ENCODE data around the gene SLC28A2.

The SLC28A2 gene

GRCh38 chr15:45304711-45305110 is 52.7 kb downstream of the SLC28A2 start:
- TF ChIP-seq TAF1 (IDR thresholded peaks at IDR 0.05; ENCODE audit: borderline replicate concordance, insufficient read depth, low read length): no peak
- no peak for TF ChIP-seq POLR2AphosphoS5 (IDR thresholded peaks at IDR 0.05; ENCODE audit: low read depth, low read length)
- TF ChIP-seq SIN3A (IDR thresholded peaks at IDR 0.05; ENCODE audit: borderline replicate concordance, insufficient read depth, low read length): no peak
- no peak for TF ChIP-seq FOXP2 (optimal IDR thresholded peaks at IDR 0.05; ENCODE audit: borderline replicate concordance, extremely low read depth, extremely low read length, insufficient read depth)
- no peak for TF ChIP-seq REST (IDR thresholded peaks at IDR 0.05; ENCODE audit: insufficient read depth in 1 of 2, low read depth in 2 of 2, low read length in 2 of 2)

- TF ChIP-seq POLR2AphosphoS5 (IDR thresholded peaks at IDR 0.05; ENCODE audit: low read depth, low read length) (no peak), REST (IDR thresholded peaks at IDR 0.05; ENCODE audit: insufficient read depth in 1 of 2, low read depth in 2 of 2, low read length in 2 of 2) (no peak), SIN3A (IDR thresholded peaks at IDR 0.05; ENCODE audit: borderline replicate concordance, insufficient read depth, low read length) (no peak), TAF1 (IDR thresholded peaks at IDR 0.05; ENCODE audit: borderline replicate concordance, insufficient read depth, low read length) (no peak), FOXP2 (optimal IDR thresholded peaks at IDR 0.05; ENCODE audit: borderline replicate concordance, extremely low read depth, extremely low read length, insufficient read depth) (no peak)
Observed at GRCh38 chr15:45306105-45306504, 54.1 kb downstream of the SLC28A2 start.

- TF ChIP-seq FOXP2 (optimal IDR thresholded peaks at IDR 0.05; ENCODE audit: borderline replicate concordance, extremely low read depth, extremely low read length, insufficient read depth) (no peak), TAF1 (IDR thresholded peaks at IDR 0.05; ENCODE audit: borderline replicate concordance, insufficient read depth, low read length) (no peak), POLR2AphosphoS5 (IDR thresholded peaks at IDR 0.05; ENCODE audit: low read depth, low read length) (no peak), SIN3A (IDR thresholded peaks at IDR 0.05; ENCODE audit: borderline replicate concordance, insufficient read depth, low read length) (no peak), REST (IDR thresholded peaks at IDR 0.05; ENCODE audit: insufficient read depth in 1 of 2, low read depth in 2 of 2, low read length in 2 of 2) (no peak)
Observed at GRCh38 chr15:45307230-45307924, 55.3 kb downstream of the SLC28A2 start.

GRCh38 chr15:45314960-45315359 is 62.9 kb downstream of the SLC28A2 start:
- TF ChIP-seq SIN3A (IDR thresholded peaks at IDR 0.05; ENCODE audit: borderline replicate concordance, insufficient read depth, low read length): no peak
- no peak for TF ChIP-seq POLR2AphosphoS5 (IDR thresholded peaks at IDR 0.05; ENCODE audit: low read depth, low read length)
- TF ChIP-seq FOXP2 (optimal IDR thresholded peaks at IDR 0.05; ENCODE audit: borderline replicate concordance, extremely low read depth, extremely low read length, insufficient read depth): no peak
- no peak for TF ChIP-seq TAF1 (IDR thresholded peaks at IDR 0.05; ENCODE audit: borderline replicate concordance, insufficient read depth, low read length)
- no peak for TF ChIP-seq REST (IDR thresholded peaks at IDR 0.05; ENCODE audit: insufficient read depth in 1 of 2, low read depth in 2 of 2, low read length in 2 of 2)

Data from PFSK-1 (cell line).